Stomach (tissue), 9 donors: Measurements from ENCODE around the gene AK1. TPM values are rescaled to one million over a fixed set of nuclear protein-coding genes. Genes with fewer than 3 reads are reported as not detected.
"Not testable (repeated sequence)": the region's sequence is repeated elsewhere in the genome, so short reads cannot be mapped to it uniquely, and the experiment has no call there.

Experiments used
- DNase-seq, 2 donors: peaks; one replicate each; pipeline versions ENCODE4 v3.0.0 to v3.0.0-alpha.2; 2013 to 2019
- H3K27ac ChIP-seq, 5 donors: fragments of 200-600 bp in 4 of 5; sonication (generic) in 4 of 5; one replicate each; pipeline ENCODE4 v1.5.1; 2013 to 2019; ENCODE audit warnings: mild to moderate bottlenecking in 1 of 5, moderate library complexity in 1 of 5
- H3K27me3 ChIP-seq, 3 donors: fragments of 200-600 bp; sonication (generic); one replicate each; pipeline ENCODE4 v1.5.1; 2017 to 2019; ENCODE audit warnings: mixed run types in 1 of 3
- H3K36me3 ChIP-seq, 4 donors: fragments of 200-600 bp; sonication (generic); 1 replicate in 3 of 4; 2 replicates in 1 of 4; pipeline ENCODE4 v1.5.1; 2016 to 2019
- H3K4me1 ChIP-seq, 4 donors: fragments of 200-600 bp; sonication (generic); one replicate each; pipeline ENCODE4 v1.5.1; 2016 to 2019
- H3K4me3 ChIP-seq, 4 donors: fragments of 200-600 bp; sonication (generic) in 3 of 4; one replicate each; pipeline ENCODE4 v1.5.1; 2016 to 2019; ENCODE audit warnings: mild to moderate bottlenecking in 1 of 4
- H3K9me3 ChIP-seq, 4 donors: fragments of 200-600 bp; sonication (generic); one replicate each; pipeline ENCODE4 v1.5.1; 2016 to 2019
- EP300 ChIP-seq: sonication (generic); formaldehyde crosslinking; IDR thresholded peaks from one replicate; pipeline ENCODE4 v1.6.1; 2017; ENCODE audit warnings: antibody characterized with exemption
- POLR2A ChIP-seq, 4 donors: fragments of 450-650 bp; IDR thresholded peaks; one replicate each; pipeline ENCODE4 v1.6.1; 2016; ENCODE audit warnings: antibody characterized with exemption in 4 of 4, control low read depth in 2 of 4, mild to moderate bottlenecking in 1 of 4, moderate library complexity in 1 of 4
- POLR2AphosphoS5 ChIP-seq, 3 donors: sonication (generic); formaldehyde crosslinking; IDR thresholded peaks; one replicate each; pipeline ENCODE4 v1.6.1; 2016; ENCODE audit warnings: antibody characterized with exemption in 3 of 3
- WGBS, 5 donors: extraction: QIAGEN DNeasy Blood & Tissue Kit in 3 of 5; methylation state at CpG; one replicate each; pipeline versions ENCODE4 v1.1.5 to v1.1.7; 2013 to 2018; 5-methylcytosine and 5-hydroxymethylcytosine counted together
- intact Hi-C: fragments of 100-400 bp; cut with DNase I; formaldehyde crosslinking; loops from one replicate; pipeline ENCODE4 v1.15.1; 2023; ENCODE audit warnings: low total_unique reads
- polyA plus RNA-seq, 3 donors: library from polyadenylated mRNA; stranded (reverse); fragments of 200-250 nt; gene quantifications; one replicate each; pipeline ENCODE4 v1.2.3, GENCODE V29; 2013
- total RNA-seq, 5 donors: library from RNA; depleted of rRNA; stranded (reverse); fragments of >200 nt; gene quantifications; one replicate each; pipeline versions ENCODE4 v1.1.0 to v1.2.3, GENCODE V29; 2014 to 2016
- TF ChIP-seq, protein P1 (sequence below), 7 experiments: fragments of 450-650 bp in 4 of 7; fragments of 200-600 bp in 3 of 7; sonication (generic) in 3 of 7; IDR thresholded peaks; one replicate each; pipeline ENCODE4 v1.5.1; 2016 to 2019; ENCODE audit warnings: antibody characterized with exemption in 7 of 7, control low read depth in 2 of 7, mild to moderate bottlenecking in 1 of 7
- donor health status: healthy with polysubstance abuse.
- donor health status: Bipolar disorder and iron deficiency.
- donor health status: healthy.

AK1 gene
- total and polyA plus RNA-seq, 8 donors = 7.2 to 92.1 (median 64.4) TPM; not detected in 1

DNA sequence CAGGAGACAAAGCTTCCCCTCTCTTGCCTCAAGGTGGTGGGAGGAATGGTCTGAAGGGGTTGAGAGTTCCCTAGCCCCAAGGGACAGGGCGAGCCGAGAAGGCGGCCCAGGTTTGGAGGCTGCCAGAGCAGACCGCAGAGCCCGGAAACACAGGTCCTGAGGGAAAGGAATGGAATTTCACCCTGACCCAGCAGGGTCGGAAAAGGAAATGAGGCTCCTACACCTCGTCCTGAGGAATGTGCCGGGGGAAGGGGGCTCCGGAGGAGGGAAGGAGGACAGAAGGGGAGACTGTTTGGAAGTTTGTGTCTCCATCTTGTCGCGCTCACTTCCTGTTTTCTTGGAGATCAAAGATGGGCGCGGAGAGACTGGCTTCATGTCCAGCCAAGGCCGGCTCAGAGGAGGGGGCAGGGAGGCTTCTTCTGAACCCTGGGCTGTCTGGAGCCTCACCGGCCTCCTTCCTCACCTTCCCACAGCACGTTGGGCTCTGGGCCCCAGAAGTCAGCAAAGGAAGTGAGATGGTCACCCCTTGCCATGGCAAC, 32.6 kb downstream of the AK1 start:
- H3K27me3 ChIP-seq = no peaks in the 10 kb centered on the region
- H3K36me3 ChIP-seq = peaks cover 0 to 23% (median 13%) of the 10 kb centered on the region in 4 donors
- TF ChIP-seq POLR2AphosphoS5 (IDR thresholded peaks at IDR 0.05) (peak in 1 of 3 donors; percentile 49), EP300 (no peak)
- TF ChIP-seq, protein P1, sequence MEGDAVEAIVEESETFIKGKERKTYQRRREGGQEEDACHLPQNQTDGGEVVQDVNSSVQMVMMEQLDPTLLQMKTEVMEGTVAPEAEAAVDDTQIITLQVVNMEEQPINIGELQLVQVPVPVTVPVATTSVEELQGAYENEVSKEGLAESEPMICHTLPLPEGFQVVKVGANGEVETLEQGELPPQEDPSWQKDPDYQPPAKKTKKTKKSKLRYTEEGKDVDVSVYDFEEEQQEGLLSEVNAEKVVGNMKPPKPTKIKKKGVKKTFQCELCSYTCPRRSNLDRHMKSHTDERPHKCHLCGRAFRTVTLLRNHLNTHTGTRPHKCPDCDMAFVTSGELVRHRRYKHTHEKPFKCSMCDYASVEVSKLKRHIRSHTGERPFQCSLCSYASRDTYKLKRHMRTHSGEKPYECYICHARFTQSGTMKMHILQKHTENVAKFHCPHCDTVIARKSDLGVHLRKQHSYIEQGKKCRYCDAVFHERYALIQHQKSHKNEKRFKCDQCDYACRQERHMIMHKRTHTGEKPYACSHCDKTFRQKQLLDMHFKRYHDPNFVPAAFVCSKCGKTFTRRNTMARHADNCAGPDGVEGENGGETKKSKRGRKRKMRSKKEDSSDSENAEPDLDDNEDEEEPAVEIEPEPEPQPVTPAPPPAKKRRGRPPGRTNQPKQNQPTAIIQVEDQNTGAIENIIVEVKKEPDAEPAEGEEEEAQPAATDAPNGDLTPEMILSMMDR (IDR thresholded peaks at IDR 0.05) = no peak
- H3K4me3 ChIP-seq = no peak overlapping the region
- peaks cover 0 to 21% (median 6%) of the 10 kb centered on the region in 4 donors for H3K4me1 ChIP-seq
- H3K9me3 ChIP-seq = peaks cover 0 to 14% (median 8%) of the 10 kb centered on the region in 4 donors
- H3K27ac ChIP-seq = peak overlapping the region; percentile 33 to 76 (median 66)
- intact Hi-C loops = no loop called here
- WGBS, 5 donors = 69 to 83% (median 75%) methylated on average over 16 of the region's 16 CpGs
- no peak for DNase-seq

DNA sequence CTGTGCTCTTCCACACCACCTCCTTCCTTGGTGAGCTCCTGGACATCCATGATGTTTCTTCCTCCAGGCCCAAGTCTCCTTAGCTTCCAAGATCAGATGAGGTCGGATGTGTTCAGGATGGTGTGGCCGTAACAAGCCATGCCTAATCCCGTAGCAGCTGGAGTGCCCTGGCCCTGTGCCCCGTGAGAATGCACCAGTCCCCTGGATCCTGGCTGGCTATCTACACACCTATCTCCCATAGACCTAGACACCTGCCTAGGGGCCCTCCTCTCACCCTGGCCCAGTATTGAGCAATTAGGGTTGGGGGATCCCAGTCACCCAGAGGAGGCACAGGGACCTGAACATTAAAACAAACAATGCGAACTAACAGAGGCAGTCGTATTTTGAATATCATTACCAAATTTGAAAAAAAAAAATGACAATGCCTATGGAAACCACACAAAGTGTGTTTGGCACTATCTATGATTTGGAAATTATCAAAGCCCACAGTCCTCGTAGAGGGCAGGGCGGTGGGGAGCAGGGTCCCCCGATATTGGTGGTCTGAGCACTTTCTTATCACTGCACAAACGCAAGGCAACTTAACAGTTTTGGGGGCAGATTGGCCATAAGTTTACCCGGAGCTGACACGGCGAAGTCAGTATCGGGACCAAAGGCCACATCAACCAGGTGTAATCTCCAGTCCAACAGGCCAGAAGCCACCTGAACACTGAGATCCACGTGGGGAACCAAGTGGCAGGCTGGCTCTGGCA, 36.2 kb downstream of the AK1 start:
- TF ChIP-seq POLR2AphosphoS5 (IDR thresholded peaks at IDR 0.05) (no peak), POLR2A (IDR thresholded peaks at IDR 0.05) (no peak), EP300 (no peak)
- TF ChIP-seq, protein P1 (IDR thresholded peaks at IDR 0.05) = no peak
- peak overlapping the region in 4 of 5 donors; percentile 29 to 86 (median 52) for H3K27ac ChIP-seq
- 79 to 82% (median 80%) methylated on average over 15 of the region's 15 CpGs for WGBS, 5 donors
- peaks cover 0 to 23% (median 13%) of the 10 kb centered on the region in 4 donors for H3K36me3 ChIP-seq
- intact Hi-C loops = no loop called here
- H3K4me3 ChIP-seq = no peak overlapping the region
- no peaks in the 10 kb centered on the region for H3K27me3 ChIP-seq
- no peaks in the 10 kb centered on the region for H3K9me3 ChIP-seq
- peaks cover 13 to 42% (median 25%) of the 10 kb centered on the region in 4 donors for H3K4me1 ChIP-seq
- DNase-seq = no peak

DNA sequence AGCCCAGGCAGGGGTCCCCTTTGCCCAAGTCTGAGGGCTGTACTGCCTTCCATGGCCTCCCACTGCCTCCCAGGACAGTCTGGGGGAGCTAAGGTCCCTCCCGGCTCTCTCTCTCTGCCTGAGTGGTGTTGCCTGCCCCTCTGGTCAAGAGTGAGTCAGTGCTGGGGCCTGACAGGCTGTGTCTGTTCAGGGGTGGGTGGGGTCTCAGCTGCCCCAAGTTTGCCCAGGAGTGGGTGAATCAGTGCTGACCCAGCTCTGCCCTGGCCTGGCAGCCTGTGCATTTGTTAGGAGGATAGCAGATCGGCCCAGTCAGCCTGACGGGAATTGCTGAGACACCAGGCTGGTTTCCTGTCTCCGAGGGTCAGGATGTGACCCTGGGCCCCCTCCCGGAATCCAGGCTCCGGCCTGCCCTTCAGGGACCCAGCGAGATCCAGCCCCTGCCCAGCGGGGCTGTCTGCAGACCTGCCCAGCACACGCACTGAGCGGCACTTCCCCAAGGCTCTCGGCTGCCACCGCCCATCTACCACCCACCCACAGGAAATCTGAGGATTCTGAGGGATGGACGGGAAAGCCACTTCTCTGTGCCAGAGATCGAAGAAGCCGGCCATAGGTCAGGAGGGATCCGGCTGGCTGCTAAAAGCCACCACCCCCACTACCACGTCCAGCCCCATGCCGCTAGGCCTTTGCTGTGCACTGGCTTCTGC, 38.9 kb downstream of the AK1 start:
- no peak overlapping the region for H3K4me3 ChIP-seq
- WGBS, 5 donors = 51 to 74% (median 62%) methylated on average over 17 to 18 of the region's 18 CpGs

DNA sequence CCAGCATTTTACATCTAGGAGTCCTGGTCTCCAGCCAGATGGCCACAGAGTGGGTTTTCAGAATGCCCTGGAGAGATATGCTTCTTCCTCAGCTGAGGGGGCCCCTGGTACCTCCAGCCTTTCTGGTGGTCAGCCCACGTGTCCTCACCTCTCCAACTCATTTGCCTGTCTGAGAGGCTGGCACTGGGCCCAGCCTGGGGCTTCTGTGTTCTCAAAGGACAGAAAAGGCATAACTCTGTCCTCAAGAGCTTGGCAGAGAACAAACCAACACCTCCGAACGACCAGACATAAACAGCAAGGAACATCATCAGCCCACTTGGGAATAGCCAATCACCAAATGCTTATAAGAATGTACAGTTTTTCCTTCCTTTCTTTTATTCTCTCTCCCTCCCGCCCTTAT, 40.1 kb downstream of the AK1 start:
- no peak for TF ChIP-seq POLR2A (IDR thresholded peaks at IDR 0.05)
- no peak for TF ChIP-seq POLR2AphosphoS5 (IDR thresholded peaks at IDR 0.05)
- no peak for TF ChIP-seq EP300
- TF ChIP-seq, protein P1 (IDR thresholded peaks at IDR 0.05) = no peak
- Histone ChIP-seq H3K27ac (peak overlapping the region; percentile 66 to 89 (median 82)), H3K27me3 (no peaks in the 10 kb centered on the region), H3K9me3 (no peaks in the 10 kb centered on the region), H3K36me3 (peaks cover 0 to 14% (median 7%) of the 10 kb centered on the region in 4 donors), H3K4me1 (peaks cover 21 to 74% (median 34%) of the 10 kb centered on the region in 4 donors), H3K4me3 (no peak overlapping the region)
- no peak for DNase-seq
- intact Hi-C loops = no loop called here
- 55 to 73% (median 69%) methylated on average over 4 of the region's 4 CpGs for WGBS, 5 donors

More for the DNA sequence above, 38.9 kb downstream of the AK1 start:
- no peaks in the 10 kb centered on the region for H3K9me3 ChIP-seq
- intact Hi-C loops = no loop called here
- peaks cover 21 to 63% (median 34%) of the 10 kb centered on the region in 4 donors for H3K4me1 ChIP-seq
- H3K27me3 ChIP-seq = no peaks in the 10 kb centered on the region
- peaks cover 0 to 23% (median 13%) of the 10 kb centered on the region in 4 donors for H3K36me3 ChIP-seq
- peak; percentile 44 to 62 for DNase-seq
- peak overlapping the region; percentile 74 to 89 (median 86) for H3K27ac ChIP-seq
- peak in 2 of 3 donors; percentile 35 to 52 for TF ChIP-seq POLR2AphosphoS5 (IDR thresholded peaks at IDR 0.05)
- peak; percentile 60 for TF ChIP-seq EP300
- TF ChIP-seq, protein P1 (IDR thresholded peaks at IDR 0.05) = no peak
- TF ChIP-seq POLR2A (IDR thresholded peaks at IDR 0.05) = no peak

DNA sequence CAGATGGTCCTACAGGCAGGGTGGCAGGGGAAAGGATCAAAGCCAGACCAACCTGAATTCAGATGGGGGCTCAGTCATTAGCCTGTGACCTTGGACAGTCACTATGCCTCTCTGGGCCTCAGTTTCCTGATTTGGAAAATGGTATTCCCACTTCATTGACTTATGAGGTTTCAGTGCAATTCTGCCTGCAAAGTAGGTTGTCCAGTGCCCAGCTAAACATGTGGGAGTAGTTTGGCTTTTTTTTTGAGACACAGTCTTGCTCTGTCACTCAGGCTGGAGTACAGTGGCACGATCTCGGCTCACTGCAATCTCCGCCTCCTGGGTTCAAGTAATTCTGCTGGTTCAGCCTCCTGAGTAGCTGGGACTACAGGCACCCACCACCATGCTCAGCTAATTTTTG, 40.9 kb downstream of the AK1 start:
- 77 to 89% (median 84%) methylated on average over 3 of the region's 3 CpGs for WGBS, 5 donors
- intact Hi-C loops, H3K4me3 ChIP-seq: not testable (repeated sequence)

More for the DNA sequence above, 40.9 kb downstream of the AK1 start:
- not testable (repeated sequence) for H3K27me3 ChIP-seq, DNase-seq, H3K9me3 ChIP-seq
- H3K36me3 ChIP-seq = peaks cover 0 to 10% (median 5%) of the 10 kb centered on the region in 4 donors
- H3K4me1 ChIP-seq = peaks cover 21 to 78% (median 36%) of the 10 kb centered on the region in 4 donors
- peak overlapping the region; percentile 63 to 89 (median 82) for H3K27ac ChIP-seq
